HEK293 (cell line): ENCODE results near the gene CCNG2.

ENCODE experiments used
- CTCF ChIA-PET: fragments of 350-600 bp; formaldehyde crosslinking; extraction: SDS; loops from one replicate; lab custom pipeline; 2021; ENCODE audit warnings: antibody characterized with exemption; lab: Yijun Ruan, JAX
- POLR2A ChIA-PET: fragments of 300-600 bp; formaldehyde crosslinking; extraction: SDS; loops from one replicate; lab custom pipeline; 2020; ENCODE audit warnings: antibody characterized with exemption, inconsistent platforms; lab: Yijun Ruan, JAX
- H3K27ac ChIP-seq: fragments of 200-500 bp; sonication (Bioruptor generic); 2 replicates; pipeline ENCODE4 v1.5.1; 2014; ENCODE audit warnings: low read depth, low read length, control low read depth, inconsistent platforms; ENCODE audit errors: extremely low read depth
- H3K36me3 ChIP-seq, 2 experiments: fragments of 200-500 bp in 1 of 2; sonication (Bioruptor generic) in 1 of 2; 1 replicate in 1 of 2; 2 replicates in 1 of 2; pipeline ENCODE4 v1.5.1; 2014 to 2017; ENCODE audit warnings: inconsistent platforms in 2 of 2, low read length in 2 of 2; ENCODE audit not compliant: control insufficient read depth in 2 of 2, insufficient read depth in 1 of 2
- H3K4me1 ChIP-seq: fragments of 200-500 bp; sonication (Bioruptor generic); 2 replicates; pipeline ENCODE4 v1.5.1; 2014; ENCODE audit warnings: mild to moderate bottlenecking, low read length, inconsistent platforms; ENCODE audit not compliant: control insufficient read depth, insufficient read depth
- H3K4me3 ChIP-seq: 2 replicates; pipeline ENCODE4 v1.5.1; 2011; ENCODE audit warnings: low read depth, mild to moderate bottlenecking, control low read depth, low read length, moderate library complexity
- H3K9me3 ChIP-seq: fragments of 200-500 bp; sonication (Bioruptor generic); 2 replicates; pipeline ENCODE4 v1.5.1; 2014; ENCODE audit warnings: low read depth, low read length, inconsistent platforms; ENCODE audit not compliant: control insufficient read depth, insufficient read depth
- HIC1 ChIP-seq: fragments of 450-650 bp; formaldehyde crosslinking; IDR thresholded peaks from 2 replicates; pipeline ENCODE4 v1.5.1; 2016; ENCODE audit warnings: missing biosample characterization, missing genetic modification characterization
- HOXD13 ChIP-seq: sonication (generic); formaldehyde crosslinking; IDR thresholded peaks from 2 replicates; pipeline ENCODE4 v1.8.0; 2022; ENCODE audit warnings: missing genetic modification reagents, borderline replicate concordance
- IKZF3 ChIP-seq: fragments of 450-650 bp; IDR thresholded peaks from 2 replicates; pipeline ENCODE4 v1.5.0; 2018; ENCODE audit warnings: missing biosample characterization, mild to moderate bottlenecking, missing genetic modification characterization, moderate library complexity
- KLF10 ChIP-seq: fragments of 450-650 bp; IDR thresholded peaks from 2 replicates; pipeline ENCODE4 v1.5.1; 2018; ENCODE audit warnings: missing biosample characterization, mild to moderate bottlenecking, missing genetic modification characterization
- KLF7 ChIP-seq: fragments of 450-650 bp; formaldehyde crosslinking; IDR thresholded peaks from 2 replicates; pipeline ENCODE4 v1.5.1; 2016; ENCODE audit warnings: missing biosample characterization, missing genetic modification characterization, borderline replicate concordance
- MEIS1 ChIP-seq: sonication (generic); formaldehyde crosslinking; IDR thresholded peaks from 2 replicates; pipeline ENCODE4 v1.8.1; 2022; ENCODE audit warnings: missing genetic modification reagents, mild to moderate bottlenecking, borderline replicate concordance
- PRDM2 ChIP-seq: fragments of 450-650 bp; formaldehyde crosslinking; IDR thresholded peaks from 2 replicates; pipeline ENCODE4 v1.5.1; 2016; ENCODE audit warnings: missing biosample characterization, missing genetic modification characterization, borderline replicate concordance
- PRDM4 ChIP-seq: fragments of 450-650 bp; formaldehyde crosslinking; IDR thresholded peaks from 2 replicates; pipeline ENCODE4 v1.5.1; 2017; ENCODE audit warnings: missing biosample characterization, missing genetic modification characterization
- SP7 ChIP-seq: fragments of 450-650 bp; formaldehyde crosslinking; IDR thresholded peaks from 2 replicates; pipeline ENCODE4 v1.5.1; 2016; ENCODE audit warnings: missing biosample characterization, missing genetic modification characterization
- ZBTB1 ChIP-seq: fragments of 450-650 bp; formaldehyde crosslinking; IDR thresholded peaks from 2 replicates; pipeline ENCODE4 v1.5.1; 2016; ENCODE audit warnings: missing biosample characterization, missing genetic modification characterization
- ZBTB10 ChIP-seq: fragments of 450-650 bp; formaldehyde crosslinking; IDR thresholded peaks from 2 replicates; pipeline ENCODE4 v1.5.1; 2016; ENCODE audit warnings: missing biosample characterization, missing genetic modification characterization
- ZFP41 ChIP-seq: fragments of 450-650 bp; formaldehyde crosslinking; IDR thresholded peaks from 2 replicates; pipeline ENCODE4 v1.5.1; 2016; ENCODE audit warnings: missing biosample characterization, missing genetic modification characterization, borderline replicate concordance
- ZNF138 ChIP-seq: fragments of 450-650 bp; formaldehyde crosslinking; IDR thresholded peaks from 2 replicates; pipeline ENCODE4 v1.5.1; 2016; ENCODE audit warnings: missing biosample characterization, missing genetic modification characterization, borderline replicate concordance
- ZNF202 ChIP-seq: fragments of 450-650 bp; formaldehyde crosslinking; IDR thresholded peaks from 2 replicates; pipeline ENCODE4 v1.5.1; 2016; ENCODE audit warnings: missing biosample characterization, missing genetic modification characterization, borderline replicate concordance
- ZNF211 ChIP-seq: fragments of 450-650 bp; formaldehyde crosslinking; IDR thresholded peaks from 2 replicates; pipeline ENCODE4 v1.5.1; 2016; ENCODE audit warnings: low read depth, missing biosample characterization, missing genetic modification characterization
- ZNF302 ChIP-seq: fragments of 450-650 bp; formaldehyde crosslinking; IDR thresholded peaks from 2 replicates; pipeline ENCODE4 v1.5.1; 2016; ENCODE audit warnings: missing biosample characterization, missing genetic modification characterization, low read depth
- ZNF394 ChIP-seq: fragments of 450-650 bp; formaldehyde crosslinking; IDR thresholded peaks from 2 replicates; pipeline ENCODE4 v1.5.1; 2016; ENCODE audit warnings: missing biosample characterization, missing genetic modification characterization, mild to moderate bottlenecking, moderate library complexity, borderline replicate concordance
- ZNF48 ChIP-seq: fragments of 450-650 bp; formaldehyde crosslinking; IDR thresholded peaks from 2 replicates; pipeline ENCODE4 v1.5.1; 2016; ENCODE audit warnings: missing biosample characterization, missing genetic modification characterization

The CCNG2 gene

GRCh38 chr4:77188498-77189220 lies 31.7 kb downstream of the CCNG2 start:
- CTCF ChIA-PET = interaction anchor here (0.8 to 1.6 kb wide), 2 partner anchors 15 to 16 kb away, joined by 3 to 8 read pairs; no protein-coding TSS in a partner anchor
- Histone ChIP-seq H3K27ac (no peak overlapping the region), H3K9me3 (no peaks in the 10 kb centered on the region), H3K36me3 (no peaks in the 10 kb centered on the region)
- TF ChIP-seq IKZF3 (tag by site-specific recombination) (no peak), ZNF138 (no peak), KLF10 (tag by site-specific recombination) (no peak), ZBTB1 (tag by site-specific recombination) (no peak), ZNF211 (tag by site-specific recombination) (no peak), ZNF302 (no peak), MEIS1 (CRISPR knock-in tag) (no peak), ZFP41 (tag by site-specific recombination) (no peak), KLF7 (tag by site-specific recombination) (no peak), ZNF202 (tag by site-specific recombination) (no peak), ZBTB10 (tag by site-specific recombination) (no peak), HIC1 (tag by site-specific recombination) (no peak), ZNF394 (tag by site-specific recombination) (no peak), ZNF48 (no peak), PRDM4 (tag by site-specific recombination) (no peak), SP7 (tag by site-specific recombination) (no peak), HOXD13 (CRISPR knock-in tag) (no peak), PRDM2 (tag by site-specific recombination) (no peak)
- TF ChIP-seq, all 188 proteins: peak for 0
- POLR2A ChIA-PET = interaction anchor here (0.6 kb wide), 1 partner anchor 119 kb away, joined by 4 read pairs; no protein-coding TSS in a partner anchor
- Histone ChIP-seq H3K4me3 (no peak overlapping the region), H3K4me1 (no peaks in the 10 kb centered on the region)
